NCI-H2107 (cell line): ENCODE results near the gene PUSL1.
"Not testable (repeated sequence)": the region's sequence is repeated elsewhere in the genome, so short reads cannot be mapped to it uniquely, and the experiment has no call there.

Experiments
- DNase-seq: peaks from one replicate; lab custom pipeline; 2025; lab: John Stamatoyannopoulos, UW

PUSL1 gene

GRCh38 chr1:1310476-1311053, 2.2 kb downstream of the PUSL1 start:
- no peak for DNase-seq

GRCh38 chr1:1311107-1312104, 3.0 kb downstream of the PUSL1 start:
- DNase-seq, result no peak

GRCh38 chr1:1312450-1313314, 4.3 kb downstream of the PUSL1 start:
- DNase-seq, result no peak

GRCh38 chr1:1313500-1314236, 5.3 kb downstream of the PUSL1 start:
- no peak for DNase-seq

GRCh38 chr1:1314237-1314586, 5.8 kb downstream of the PUSL1 start:
- DNase-seq, result no peak

- DNase-seq, result no peak
Measured at GRCh38 chr1:1314678-1315335, 6.4 kb downstream of the PUSL1 start.

- no peak for DNase-seq
Measured at GRCh38 chr1:1315435-1315954, 7.1 kb downstream of the PUSL1 start.

- not testable (repeated sequence) for DNase-seq
Measured at GRCh38 chr1:1316199-1316598, 7.8 kb downstream of the PUSL1 start.

- DNase-seq, result no peak
Measured at GRCh38 chr1:1317420-1317819, 9.0 kb downstream of the PUSL1 start.

- no peak for DNase-seq
Measured at GRCh38 chr1:1318131-1318652, 9.8 kb downstream of the PUSL1 start.

- no peak for DNase-seq
Measured at GRCh38 chr1:1318777-1319645, 10.6 kb downstream of the PUSL1 start.

GRCh38 chr1:1319646-1319941, 11.2 kb downstream of the PUSL1 start:
- no peak for DNase-seq

- no peak for DNase-seq
Measured at GRCh38 chr1:1320666-1321448, 12.5 kb downstream of the PUSL1 start.

GRCh38 chr1:1321477-1321876, 13.1 kb downstream of the PUSL1 start:
- no peak for DNase-seq

- no peak for DNase-seq
Measured at GRCh38 chr1:1322418-1322817, 14.0 kb downstream of the PUSL1 start.

- no peak for DNase-seq
Measured at GRCh38 chr1:1322952-1323351, 14.6 kb downstream of the PUSL1 start.

GRCh38 chr1:1324084-1324523, 15.7 kb downstream of the PUSL1 start:
- no peak for DNase-seq

GRCh38 chr1:1324524-1325287, 16.3 kb downstream of the PUSL1 start, which contains the start of the genes CPTP and INTS11:
Gene CPTP, plus strand, starts transcription at chr1:1324802. Its CDS starts 2,109 bp downstream, at chr1:1326911.
Gene INTS11, minus strand, starts transcription at chr1:1324660. Its CDS starts 52 bp downstream, at chr1:1324608.
- DNase-seq, result no peak
